ENCODE data around the gene ZNF521. TPM values are rescaled to one million over a fixed set of nuclear protein-coding genes. Genes with fewer than 3 reads are reported as not detected.

ZNF521 gene
- total RNA-seq, 1 donor from 2014 or later, result 10.3 TPM

GRCh38 chr18:25016181-25016580 lies 335.8 kb downstream of the ZNF521 start:
- DNase-seq, result no peak
- Histone ChIP-seq H3K27me3 (ENCODE audit: low read depth) (no peaks in the 10 kb centered on the region), H3K36me3 (no peaks in the 10 kb centered on the region), H3K4me1 (no peaks in the 10 kb centered on the region), H3K4me3 (no peak overlapping the region), H3K9me3 (replicated peaks) (peaks cover 9% of the 10 kb centered on the region), H3K27ac (replicated peaks) (no peak overlapping the region)
- intact Hi-C loops (cut with micrococcal nuclease), result loop anchor here (10.0 kb wide), 1 partner anchor 71 kb away; no protein-coding TSS in a partner anchor
- TF ChIP-seq CTCF (IDR thresholded peaks at IDR 0.05; ENCODE audit: borderline replicate concordance), result no peak

Measured in left ventricle myocardium inferior (tissue), 1 donor.